ENCODE measurements around the gene CFP.
A peak's percentile ranks its signal among the peaks of the same experiment; 100 is the strongest.

The CFP gene

DNA sequence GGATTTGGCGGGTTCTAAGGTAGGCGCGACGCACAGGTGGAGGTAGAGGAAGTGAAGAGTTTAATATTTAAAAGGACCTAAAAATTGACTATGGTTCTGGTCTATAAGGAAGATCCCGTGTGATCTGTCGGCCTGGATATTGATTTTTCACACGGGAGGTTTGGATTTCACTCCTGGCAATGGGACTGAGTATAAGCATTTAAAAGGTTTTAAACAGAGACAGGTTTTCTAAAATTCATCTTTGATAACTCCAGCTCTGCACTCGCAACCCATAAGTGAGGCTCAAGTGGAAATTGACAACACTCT lies 29.6 kb upstream of the CFP start:
- Histone ChIP-seq H3K4me3 (ENCODE audit: insufficient read length, low read depth) (peak overlapping the region; percentile 80), H3K27me3 (ENCODE audit: insufficient read depth, insufficient read length) (no peaks in the 10 kb centered on the region), H3K4me1 (ENCODE audit: insufficient read depth, insufficient read length) (peaks cover 2% of the 10 kb centered on the region), H3K36me3 (ENCODE audit: insufficient read depth, insufficient read length, low read length) (peaks cover 29% of the 10 kb centered on the region), H3K9ac (ENCODE audit: insufficient read length, low read depth) (no peak overlapping the region), H3K9me3 (ENCODE audit: insufficient read depth, low read length) (peaks cover 10% of the 10 kb centered on the region)
- TF ChIP-seq YY1 (IDR thresholded peaks at IDR 0.05; ENCODE audit: insufficient read depth, insufficient read length) (no peak), SUZ12 (IDR thresholded peaks at IDR 0.05; ENCODE audit: extremely low read depth, insufficient read depth, insufficient read length) (no peak), ZNF274 (IDR thresholded peaks at IDR 0.05; ENCODE audit: low read depth, low read length) (no peak)
- no peak for DNase-seq (ENCODE audit: low read depth, low spot score)

DNA sequence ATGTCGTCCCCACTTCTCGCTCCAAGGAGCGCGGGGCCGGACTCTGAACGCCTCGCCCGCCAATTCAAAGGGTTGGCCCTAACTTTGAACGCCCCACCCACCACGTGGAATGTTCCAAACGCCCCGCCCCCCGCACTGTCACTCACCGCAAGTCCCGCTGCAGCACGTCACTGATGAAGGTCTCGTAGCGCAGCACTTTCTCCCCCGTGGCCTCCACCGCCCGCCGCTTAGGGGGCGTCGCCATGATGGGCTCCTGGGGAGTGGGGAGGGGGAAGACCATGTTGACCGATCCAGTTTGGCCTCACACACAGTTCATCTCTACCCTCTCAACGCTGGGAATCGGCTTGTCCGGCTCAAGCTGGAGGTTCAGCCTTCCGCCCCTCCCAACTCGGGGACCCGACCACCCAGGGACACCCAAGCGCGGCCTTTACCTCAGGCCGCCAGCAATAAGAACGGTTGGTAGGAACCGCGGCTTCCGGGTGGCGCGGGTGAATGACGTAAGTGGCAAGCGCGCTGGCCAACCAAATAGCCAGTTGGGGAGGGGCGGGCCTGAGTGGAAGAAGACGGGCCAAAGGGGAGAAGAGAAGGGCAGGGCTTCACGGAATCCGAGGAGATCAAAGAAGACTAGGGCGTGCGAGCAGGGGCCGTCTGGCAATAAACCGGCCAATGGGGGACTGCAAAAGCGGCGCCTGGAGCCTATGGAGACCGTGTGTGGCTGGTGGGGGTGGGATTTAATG lies 29.1 kb upstream of the CFP start, which contains the start of gene UXT:
Gene UXT (minus strand): TSS at position 497 of the 737 bp plus-strand sequence. CDS start 253 bp downstream, at position 244.
- TF ChIP-seq YY1 (IDR thresholded peaks at IDR 0.05; ENCODE audit: insufficient read depth, insufficient read length) (peak; percentile 40), ZNF274 (IDR thresholded peaks at IDR 0.05; ENCODE audit: low read depth, low read length) (no peak), SUZ12 (IDR thresholded peaks at IDR 0.05; ENCODE audit: extremely low read depth, insufficient read depth, insufficient read length) (no peak)

DNA sequence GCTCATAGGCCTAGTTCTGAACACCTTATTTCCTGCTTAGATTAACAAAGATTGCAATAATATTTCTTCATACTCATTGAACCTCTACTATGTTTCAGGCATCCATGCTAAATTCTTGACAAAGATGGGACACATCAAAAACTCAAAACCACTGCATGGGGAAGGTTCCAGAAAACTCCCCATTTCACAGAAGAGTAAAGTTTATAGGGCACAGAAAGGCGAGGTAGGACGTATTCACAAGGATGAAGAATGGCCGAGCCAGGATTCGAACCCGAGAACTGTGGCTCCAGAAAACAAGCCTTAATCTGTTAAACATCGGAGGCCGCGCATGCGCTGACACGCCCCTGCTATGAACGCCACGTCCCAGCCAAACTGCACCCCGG lies 28.6 kb upstream of the CFP start:
- Histone ChIP-seq H3K27me3 (ENCODE audit: insufficient read depth, insufficient read length) (no peaks in the 10 kb centered on the region), H3K9me3 (ENCODE audit: insufficient read depth, low read length) (peaks cover 10% of the 10 kb centered on the region), H3K9ac (ENCODE audit: insufficient read length, low read depth) (peak overlapping the region; percentile 1), H3K36me3 (ENCODE audit: insufficient read depth, insufficient read length, low read length) (peaks cover 36% of the 10 kb centered on the region), H3K4me1 (ENCODE audit: insufficient read depth, insufficient read length) (peaks cover 2% of the 10 kb centered on the region), H3K4me3 (ENCODE audit: insufficient read length, low read depth) (peak overlapping the region; percentile 80)
- no peak for TF ChIP-seq ZNF274 (IDR thresholded peaks at IDR 0.05; ENCODE audit: low read depth, low read length)
- no peak for TF ChIP-seq SUZ12 (IDR thresholded peaks at IDR 0.05; ENCODE audit: extremely low read depth, insufficient read depth, insufficient read length)
- TF ChIP-seq YY1 (IDR thresholded peaks at IDR 0.05; ENCODE audit: insufficient read depth, insufficient read length), result no peak
- no peak for DNase-seq (ENCODE audit: low read depth, low spot score)

More for the DNA sequence above, 29.1 kb upstream of the CFP start, which contains the start of gene UXT:
- Histone ChIP-seq H3K36me3 (ENCODE audit: insufficient read depth, insufficient read length, low read length) (peaks cover 30% of the 10 kb centered on the region), H3K4me1 (ENCODE audit: insufficient read depth, insufficient read length) (peaks cover 2% of the 10 kb centered on the region), H3K9ac (ENCODE audit: insufficient read length, low read depth) (peak within 1 kb of the TSS; percentile 83), H3K27me3 (ENCODE audit: insufficient read depth, insufficient read length) (no peaks in the 10 kb centered on the region), H3K9me3 (ENCODE audit: insufficient read depth, low read length) (peaks cover 10% of the 10 kb centered on the region), H3K4me3 (ENCODE audit: insufficient read length, low read depth) (peak within 1 kb of the TSS; percentile 80)
- DNase-seq (ENCODE audit: low read depth, low spot score), result peak; percentile 92

DNA sequence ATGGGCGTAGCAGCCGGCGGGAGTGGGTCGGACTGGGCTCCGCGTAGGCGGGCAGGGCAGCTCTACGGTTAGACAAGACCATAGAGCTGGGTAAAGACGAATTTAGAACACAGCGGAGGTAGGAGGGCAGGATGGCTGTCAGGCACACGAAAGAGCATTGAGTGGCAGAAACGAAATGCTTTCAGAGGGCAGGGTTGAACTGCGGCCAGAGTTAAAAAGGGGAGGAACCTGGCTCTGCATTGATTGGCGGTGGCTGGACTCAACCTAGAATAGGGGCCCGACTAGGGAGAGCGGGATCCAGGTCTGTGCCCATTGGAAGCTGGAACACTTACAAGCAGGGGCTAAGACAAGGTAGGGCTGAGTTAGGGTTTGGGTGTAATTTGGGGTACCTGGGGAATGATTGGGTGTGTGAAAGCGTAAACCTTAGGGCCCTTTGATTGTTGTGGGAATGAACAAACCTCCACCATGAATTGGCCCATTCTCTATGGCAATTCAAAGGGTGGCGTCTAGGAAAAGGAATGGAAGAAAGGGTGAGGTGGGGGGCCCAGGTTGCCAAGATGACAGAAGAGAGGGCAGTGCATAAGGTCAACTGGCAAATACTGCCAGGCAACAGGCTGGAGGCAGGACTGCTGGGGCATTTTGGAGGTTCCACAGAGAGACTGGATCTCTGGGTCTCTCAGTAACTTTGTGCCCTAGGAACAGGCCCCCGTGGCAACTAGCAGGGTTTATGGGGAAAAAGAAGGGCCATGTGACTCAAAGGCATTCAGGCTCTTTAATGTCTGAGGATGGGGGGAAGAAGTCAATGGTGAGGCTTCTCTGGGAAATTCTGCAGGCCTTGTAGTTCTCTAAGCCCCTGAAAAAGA lies 21.5 kb upstream of the CFP start:
- Histone ChIP-seq H3K9ac (ENCODE audit: insufficient read length, low read depth) (peak overlapping the region; percentile 58), H3K27me3 (ENCODE audit: insufficient read depth, insufficient read length) (no peaks in the 10 kb centered on the region), H3K36me3 (ENCODE audit: insufficient read depth, insufficient read length, low read length) (peaks cover 59% of the 10 kb centered on the region), H3K9me3 (ENCODE audit: insufficient read depth, low read length) (no peaks in the 10 kb centered on the region), H3K4me3 (ENCODE audit: insufficient read length, low read depth) (peak overlapping the region; percentile 30), H3K4me1 (ENCODE audit: insufficient read depth, insufficient read length) (peaks cover 4% of the 10 kb centered on the region)
- DNase-seq (ENCODE audit: low read depth, low spot score), result no peak
- TF ChIP-seq ZNF274 (IDR thresholded peaks at IDR 0.05; ENCODE audit: low read depth, low read length), result no peak

DNA sequence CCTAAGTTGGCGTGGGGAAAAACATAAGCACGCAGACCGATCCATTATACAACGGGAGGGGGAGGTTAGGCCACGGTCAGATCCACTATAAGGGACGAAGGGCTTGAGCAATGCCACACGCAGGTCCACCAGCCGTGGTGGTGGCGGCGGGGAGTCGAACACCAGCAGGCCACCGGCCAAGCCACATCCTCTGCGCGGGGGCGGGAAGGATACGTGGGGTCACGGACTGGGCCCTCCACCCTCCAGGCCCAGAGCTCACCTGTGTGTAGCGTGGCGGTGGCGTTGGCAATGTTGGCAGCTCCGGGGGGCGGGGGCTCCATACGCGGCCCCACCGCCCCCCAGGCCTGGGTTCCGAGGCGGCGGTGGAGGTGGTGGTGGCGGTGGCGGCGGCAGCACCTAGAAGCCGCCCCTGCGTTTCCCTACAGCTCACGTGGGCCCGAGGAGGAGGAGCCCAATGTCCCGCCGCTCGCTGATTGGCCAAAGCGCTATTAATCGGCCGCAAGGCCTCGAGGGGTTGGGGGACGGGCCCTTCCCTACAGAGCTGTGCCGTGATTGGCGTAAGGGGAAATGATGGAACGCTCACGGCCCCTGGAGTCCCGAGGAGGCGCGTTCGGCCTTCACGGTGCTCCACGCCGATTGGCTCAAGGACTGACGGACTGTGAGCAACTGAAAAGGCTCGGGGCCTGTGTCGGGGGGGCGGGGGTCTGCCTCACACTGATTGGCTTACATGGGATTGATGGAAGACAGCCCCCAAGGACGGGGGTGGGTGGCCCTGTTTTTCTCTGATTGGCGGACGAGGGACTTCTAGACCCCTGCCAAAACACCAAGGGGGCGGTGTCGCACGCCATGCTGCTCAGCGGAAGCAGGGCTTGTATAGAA lies 20.7 kb upstream of the CFP start, which contains the start of gene ELK1:
Gene ELK1 (minus strand): TSS at position 400 of the 879 bp plus-strand sequence. CDS start 9,122 bp downstream, outside the sequence.
- Histone ChIP-seq H3K4me3 (ENCODE audit: insufficient read length, low read depth) (peak within 1 kb of the TSS; percentile 86), H3K36me3 (ENCODE audit: insufficient read depth, insufficient read length, low read length) (peaks cover 51% of the 10 kb centered on the region), H3K4me1 (ENCODE audit: insufficient read depth, insufficient read length) (peaks cover 7% of the 10 kb centered on the region), H3K27me3 (ENCODE audit: insufficient read depth, insufficient read length) (no peaks in the 10 kb centered on the region), H3K9me3 (ENCODE audit: insufficient read depth, low read length) (no peaks in the 10 kb centered on the region), H3K9ac (ENCODE audit: insufficient read length, low read depth) (peak within 1 kb of the TSS; percentile 97)
- peak; percentile 97 for DNase-seq (ENCODE audit: low read depth, low spot score)
- no peak for TF ChIP-seq SUZ12 (IDR thresholded peaks at IDR 0.05; ENCODE audit: extremely low read depth, insufficient read depth, insufficient read length)
- TF ChIP-seq ZNF274 (IDR thresholded peaks at IDR 0.05; ENCODE audit: low read depth, low read length), result no peak
- no peak for TF ChIP-seq YY1 (IDR thresholded peaks at IDR 0.05; ENCODE audit: insufficient read depth, insufficient read length)

DNA sequence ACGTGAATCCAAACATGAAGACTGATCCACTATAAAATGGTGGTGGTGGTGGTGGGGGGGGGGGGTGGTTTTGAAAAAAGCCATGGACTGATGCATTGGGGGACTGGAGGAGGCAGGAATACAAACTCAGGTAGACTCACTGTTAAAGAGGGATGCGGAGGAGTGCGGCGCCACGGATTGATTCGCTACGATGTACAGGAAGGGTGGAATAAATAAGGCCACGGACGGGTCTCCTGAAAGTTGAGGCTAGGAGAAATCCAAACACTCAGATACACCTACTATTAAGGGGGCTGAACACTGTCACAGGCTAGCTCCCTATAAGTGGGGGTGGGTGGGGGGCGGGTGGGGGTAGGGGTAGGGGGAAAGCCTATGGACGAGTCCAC lies 20.0 kb upstream of the CFP start:
- Histone ChIP-seq H3K9ac (ENCODE audit: insufficient read length, low read depth) (peak overlapping the region; percentile 97), H3K9me3 (ENCODE audit: insufficient read depth, low read length) (no peaks in the 10 kb centered on the region), H3K4me1 (ENCODE audit: insufficient read depth, insufficient read length) (peaks cover 11% of the 10 kb centered on the region), H3K36me3 (ENCODE audit: insufficient read depth, insufficient read length, low read length) (peaks cover 48% of the 10 kb centered on the region), H3K27me3 (ENCODE audit: insufficient read depth, insufficient read length) (no peaks in the 10 kb centered on the region), H3K4me3 (ENCODE audit: insufficient read length, low read depth) (peak overlapping the region; percentile 86)
- TF ChIP-seq SUZ12 (IDR thresholded peaks at IDR 0.05; ENCODE audit: extremely low read depth, insufficient read depth, insufficient read length), result no peak
- no peak for TF ChIP-seq YY1 (IDR thresholded peaks at IDR 0.05; ENCODE audit: insufficient read depth, insufficient read length)
- no peak for TF ChIP-seq ZNF274 (IDR thresholded peaks at IDR 0.05; ENCODE audit: low read depth, low read length)
- DNase-seq (ENCODE audit: low read depth, low spot score), result no peak

Measured in NT2/D1 (cell line).